Esophagus squamous epithelium (tissue), 4 donors: Measurements from ENCODE around the gene ABCC9.

Experiments
- CTCF ChIP-seq, 6 experiments: fragments of 450-650 bp in 4 of 6; fragments of 200-600 bp in 2 of 6; sonication (generic) in 2 of 6; IDR thresholded peaks; one replicate each; pipeline ENCODE4 v1.5.1; 2016 to 2019; ENCODE audit warnings: antibody characterized with exemption in 6 of 6, mild to moderate bottlenecking in 4 of 6, moderate library complexity in 4 of 6
- POLR2A ChIP-seq, 4 donors: fragments of 450-650 bp; IDR thresholded peaks; one replicate each; pipeline ENCODE4 v1.6.1; 2017; ENCODE audit warnings: antibody characterized with exemption in 4 of 4, mild to moderate bottlenecking in 4 of 4, moderate library complexity in 3 of 4

- TF ChIP-seq CTCF (IDR thresholded peaks at IDR 0.05): no peak
- no peak for TF ChIP-seq POLR2A (IDR thresholded peaks at IDR 0.05)
These were observed 59.3 kb downstream of the ABCC9 start for GRCh38 chr12:21881965-21882364.
